BLaER1 treated with 17β-estradiol and CSF1 and Interleukin-3, amounts not matched to agents 10 nM and 100 nM (cell line): Measurements from ENCODE around the gene SLC17A8.
"Not testable (repeated sequence)": the region's sequence is repeated elsewhere in the genome, so short reads cannot be mapped to it uniquely, and the experiment has no call there.

Experiments
- H3K27ac ChIP-seq, 11 experiments: shearing (Covaris generic); formaldehyde crosslinking; 2 replicates each; pipeline ENCODE4 v1.8.1; 2022
- H3K27me3 ChIP-seq, 11 experiments: shearing (Covaris generic); formaldehyde crosslinking; 2 replicates each; pipeline ENCODE4 v1.8.1; 2022
- H3K36me3 ChIP-seq, 11 experiments: shearing (Covaris generic); formaldehyde crosslinking; 2 replicates each; pipeline ENCODE4 v1.8.1; 2022
- H3K4me1 ChIP-seq, 10 experiments: shearing (Covaris generic); formaldehyde crosslinking; 2 replicates each; pipeline ENCODE4 v1.8.1; 2022
- H3K4me2 ChIP-seq, 11 experiments: shearing (Covaris generic); formaldehyde crosslinking; 2 replicates each; pipeline ENCODE4 v1.8.1; 2022
- H3K4me3 ChIP-seq, 10 experiments: shearing (Covaris generic); formaldehyde crosslinking; 2 replicates each; pipeline ENCODE4 v1.8.1; 2022
- H3K9ac ChIP-seq, 11 experiments: shearing (Covaris generic); formaldehyde crosslinking; 2 replicates each; pipeline ENCODE4 v1.8.1; 2022
- H3K9me3 ChIP-seq, 11 experiments: shearing (Covaris generic); formaldehyde crosslinking; replicated peaks in 1 of 11; 2 replicates each; pipeline ENCODE4 v1.8.1; 2022
- H4K20me1 ChIP-seq, 11 experiments: shearing (Covaris generic); formaldehyde crosslinking; 2 replicates each; pipeline ENCODE4 v1.8.1; 2022
- Cebpa-rat ChIP-seq, 11 experiments: shearing (Covaris generic); IDR thresholded peaks; 2 replicates each; pipeline ENCODE4 v1.8.1; 2022

SLC17A8 gene

DNA sequence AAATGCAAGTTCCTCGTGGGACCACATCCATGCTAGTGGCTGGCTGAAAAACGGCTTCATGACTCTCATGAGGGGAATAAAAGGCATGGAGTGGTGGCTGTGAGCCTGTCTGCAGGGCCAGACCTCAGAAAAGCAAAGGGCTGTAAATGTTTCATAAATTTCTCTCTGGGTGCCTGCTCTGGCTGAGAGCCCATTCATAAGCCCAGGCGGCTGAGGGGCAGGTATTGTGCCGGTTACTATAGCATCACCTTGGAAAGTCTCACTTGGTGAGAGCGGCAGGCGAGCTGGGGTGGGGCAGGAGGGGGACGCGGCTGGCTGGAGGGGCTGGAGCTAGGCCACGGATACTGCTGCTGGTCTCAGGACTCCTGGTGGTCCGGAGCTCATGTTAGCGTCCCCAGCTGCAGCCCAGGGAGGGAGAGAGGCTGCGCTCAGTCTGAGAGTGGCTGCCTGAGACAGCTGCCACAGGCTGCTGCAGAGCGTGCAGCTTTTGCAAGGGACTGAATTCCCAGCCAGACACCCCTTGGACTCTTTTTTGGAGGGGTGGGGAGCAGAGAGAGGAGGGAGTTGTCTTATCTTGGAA lies at the start of gene SLC17A8:
TSS of gene SLC17A8 (plus strand) at position 431 of the 580 bp plus-strand sequence. CDS start 318 bp downstream, outside the sequence.
- Histone ChIP-seq H4K20me1 (no peaks in the 10 kb centered on the region), H3K36me3 (no peaks in the 10 kb centered on the region), H3K4me2 (no peak within 1 kb of the TSS), H3K4me1 (no peaks in the 10 kb centered on the region), H3K9ac (no peak within 1 kb of the TSS), H3K4me3 (no peak within 1 kb of the TSS), H3K27me3 (no peaks in the 10 kb centered on the region), H3K9me3 (no peaks in the 10 kb centered on the region), H3K27ac (no peak within 1 kb of the TSS)
- no peak for TF ChIP-seq Cebpa-rat (IDR thresholded peaks at IDR 0.05)

DNA sequence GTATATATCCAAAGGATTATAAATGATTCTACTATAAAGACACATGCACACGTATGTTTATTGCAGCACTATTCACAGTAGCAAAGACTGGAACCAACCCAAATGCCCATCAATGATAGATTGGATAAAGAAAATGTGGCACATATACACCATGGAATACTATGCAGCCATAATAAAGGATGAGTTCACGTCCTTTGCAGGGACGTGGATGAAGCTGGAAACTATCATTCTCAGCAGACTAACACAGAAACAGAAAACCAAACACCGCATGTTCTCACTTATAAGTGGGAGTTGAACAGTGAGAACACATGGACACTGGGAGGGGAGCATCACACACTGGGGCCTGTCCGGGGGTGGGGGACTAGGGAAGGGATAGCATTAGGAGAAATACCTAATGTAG lies 48.7 kb upstream of the SLC17A8 start:
- H3K27me3 ChIP-seq, H3K4me3 ChIP-seq: not testable (repeated sequence)
- peaks cover 55 to 96% (median 78%) of the 10 kb centered on the region in 11 experiments for H3K36me3 ChIP-seq

DNA sequence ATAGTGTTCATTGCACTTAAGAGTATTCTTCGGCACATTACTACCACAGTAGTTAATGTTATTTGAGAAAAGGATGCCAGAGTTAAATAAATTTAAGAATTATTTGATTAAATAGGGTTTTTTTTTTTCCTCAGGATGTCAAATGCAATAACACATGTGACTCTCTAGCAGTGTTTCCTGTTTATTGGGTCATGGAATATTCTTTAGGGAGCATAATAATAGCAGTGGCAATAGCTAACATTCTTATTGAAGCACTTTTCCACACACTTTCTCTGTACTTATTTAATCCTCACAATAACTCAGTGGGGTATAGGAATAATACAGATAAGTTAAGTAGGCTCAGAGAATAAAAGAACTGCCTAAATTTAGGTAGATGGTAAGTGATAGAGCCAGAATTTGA lies 45.6 kb upstream of the SLC17A8 start:
- Histone ChIP-seq H3K36me3 (peaks cover 58 to 96% (median 78%) of the 10 kb centered on the region in 11 experiments), H3K9me3 (peaks cover 9 to 17% (median 13%) of the 10 kb centered on the region in 11 experiments), H3K4me1 (no peaks in the 10 kb centered on the region), H3K4me3 (no peak overlapping the region), H4K20me1 (peaks cover 0 to 16% (median 0%) of the 10 kb centered on the region in 11 experiments; a peak in 3 of 22 replicates), H3K4me2 (no peak overlapping the region), H3K27me3 (no peaks in the 10 kb centered on the region), H3K27ac (no peak overlapping the region), H3K9ac (no peak overlapping the region)
- TF ChIP-seq Cebpa-rat (IDR thresholded peaks at IDR 0.05): no peak

More for the DNA sequence above, 48.7 kb upstream of the SLC17A8 start:
- H3K4me1 ChIP-seq, H3K4me2 ChIP-seq, H3K27ac ChIP-seq, H3K9ac ChIP-seq: not testable (repeated sequence)
- Histone ChIP-seq H3K9me3 (peaks cover 41 to 49% (median 45%) of the 10 kb centered on the region in 11 experiments), H4K20me1 (peaks cover 0 to 16% (median 0%) of the 10 kb centered on the region in 11 experiments; a peak in 3 of 22 replicates)

DNA sequence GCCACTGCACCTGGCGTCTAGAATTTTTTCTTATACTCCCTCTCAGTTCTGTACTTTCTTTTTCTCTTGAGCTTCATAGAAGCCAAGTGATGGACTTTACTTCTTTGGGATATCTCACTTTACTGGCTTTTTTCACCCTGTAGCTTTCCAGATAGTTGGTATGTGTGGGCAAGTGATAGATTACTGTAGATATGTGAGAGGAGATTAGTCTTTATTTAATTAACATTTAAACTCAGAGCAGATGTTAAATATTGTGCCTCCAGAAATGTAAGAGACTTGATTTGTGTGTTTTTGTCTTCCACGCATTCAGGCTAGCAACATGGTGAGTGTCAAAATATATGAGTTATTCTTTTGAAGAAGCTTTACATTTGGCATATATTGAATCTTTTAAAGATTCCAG lies 39.5 kb upstream of the SLC17A8 start:
- Histone ChIP-seq H3K27ac (no peak overlapping the region), H3K4me3 (no peak overlapping the region), H3K4me1 (peaks cover 0 to 17% (median 12%) of the 10 kb centered on the region in 10 experiments; a peak in 13 of 20 replicates), H3K27me3 (no peaks in the 10 kb centered on the region), H3K9ac (no peak overlapping the region), H3K4me2 (no peak overlapping the region), H4K20me1 (0 out of 22 replicates have a peak, but pooled peaks cover 0 to 6% (median 0%) of the 10 kb centered on the region in 11 experiments), H3K36me3 (peaks cover 77 to 100% (median 91%) of the 10 kb centered on the region in 11 experiments), H3K9me3 (peaks cover 0 to 3% (median 0%) of the 10 kb centered on the region in 11 experiments; a peak in 2 of 22 replicates)
- TF ChIP-seq Cebpa-rat (IDR thresholded peaks at IDR 0.05): no peak

DNA sequence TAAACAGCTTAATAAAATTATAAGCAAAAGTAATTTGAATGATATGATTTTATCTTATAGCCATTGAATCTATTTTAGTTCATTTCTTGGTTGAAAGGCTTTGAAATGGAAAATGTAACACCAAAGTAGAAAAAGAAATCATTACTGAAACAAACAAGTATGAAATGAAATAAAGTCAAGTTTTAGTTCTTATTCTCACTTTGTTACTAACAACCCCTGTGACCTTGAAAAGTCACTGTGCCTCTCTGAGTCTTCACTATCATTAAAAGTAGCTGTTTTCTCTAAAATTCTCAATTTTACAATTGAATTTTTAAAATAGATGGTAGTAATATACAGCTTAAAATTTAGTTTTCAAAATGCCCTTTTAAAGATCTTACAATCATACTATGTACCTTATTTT lies 32.4 kb upstream of the SLC17A8 start:
- peaks cover 49 to 92% (median 80%) of the 10 kb centered on the region in 11 experiments for H3K36me3 ChIP-seq
- no peak for TF ChIP-seq Cebpa-rat (IDR thresholded peaks at IDR 0.05)
- H4K20me1 ChIP-seq: 0 out of 22 replicates have a peak, but pooled peaks cover 0 to 2% (median 0%) of the 10 kb centered on the region in 11 experiments
- H3K27ac ChIP-seq: no peak overlapping the region
- no peaks in the 10 kb centered on the region for H3K27me3 ChIP-seq
- H3K4me2 ChIP-seq: no peak overlapping the region
- H3K4me3 ChIP-seq: no peak overlapping the region
- H3K9me3 ChIP-seq: peaks cover 0 to 3% (median 0%) of the 10 kb centered on the region in 11 experiments; a peak in 2 of 22 replicates
- H3K9ac ChIP-seq: no peak overlapping the region
- H3K4me1 ChIP-seq: peaks cover 0 to 12% (median 8%) of the 10 kb centered on the region in 10 experiments; a peak in 13 of 20 replicates

DNA sequence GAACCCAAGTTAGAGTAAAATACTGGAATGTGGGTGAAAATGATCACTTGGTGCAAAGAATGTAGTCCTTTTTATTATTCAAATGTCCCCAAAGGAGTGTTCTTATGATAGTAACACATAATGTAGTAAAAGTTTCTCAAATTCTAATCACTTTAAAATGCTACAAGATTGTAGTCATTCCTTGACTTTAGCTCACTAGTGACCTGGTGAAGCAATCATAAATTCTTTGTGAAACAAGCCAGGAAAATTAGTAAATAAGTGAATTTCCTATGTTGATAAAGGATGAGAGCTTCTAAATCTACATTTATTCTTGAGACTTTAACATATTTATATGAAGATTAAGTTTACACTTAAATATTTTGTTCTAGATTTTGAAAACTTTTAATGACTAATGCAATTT lies 30.7 kb upstream of the SLC17A8 start:
- no peaks in the 10 kb centered on the region for H4K20me1 ChIP-seq
- H3K9me3 ChIP-seq: no peaks in the 10 kb centered on the region; a peak in 2 of 22 replicates
- no peak overlapping the region for H3K27ac ChIP-seq
- H3K4me3 ChIP-seq: no peak overlapping the region
- H3K4me2 ChIP-seq: no peak overlapping the region
- no peak overlapping the region for H3K9ac ChIP-seq
- H3K36me3 ChIP-seq: peaks cover 52 to 97% (median 81%) of the 10 kb centered on the region in 11 experiments
- no peaks in the 10 kb centered on the region for H3K4me1 ChIP-seq
- no peaks in the 10 kb centered on the region for H3K27me3 ChIP-seq
- TF ChIP-seq Cebpa-rat (IDR thresholded peaks at IDR 0.05): no peak

DNA sequence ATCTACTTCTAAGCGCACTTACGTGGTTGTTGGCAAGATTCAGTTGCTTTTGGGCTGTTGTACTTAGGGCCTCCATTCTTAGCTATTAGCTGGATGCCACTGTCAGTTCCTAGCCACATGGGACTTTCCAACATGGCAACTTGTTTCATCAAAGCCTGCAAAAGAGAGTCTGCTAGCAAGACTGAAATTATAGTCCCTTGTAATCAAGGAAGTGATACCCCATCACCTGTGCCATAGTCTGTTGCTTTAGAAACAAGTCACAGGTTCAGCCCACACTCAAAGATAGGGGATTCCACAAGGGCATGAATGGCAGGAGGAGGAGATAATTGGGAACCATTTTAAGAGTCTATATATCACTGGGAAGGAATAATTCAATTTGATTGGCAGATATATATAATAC lies 27.1 kb upstream of the SLC17A8 start:
- H3K27ac ChIP-seq: no peak overlapping the region
- no peaks in the 10 kb centered on the region for H3K9me3 ChIP-seq
- no peaks in the 10 kb centered on the region for H3K4me1 ChIP-seq
- H3K27me3 ChIP-seq: no peaks in the 10 kb centered on the region
- peaks cover 70 to 98% (median 91%) of the 10 kb centered on the region in 11 experiments for H3K36me3 ChIP-seq
- no peak overlapping the region for H3K4me3 ChIP-seq
- no peak overlapping the region for H3K4me2 ChIP-seq
- TF ChIP-seq Cebpa-rat (IDR thresholded peaks at IDR 0.05): no peak
- no peak overlapping the region for H3K9ac ChIP-seq
- peaks cover 0 to 8% (median 0%) of the 10 kb centered on the region in 11 experiments; a peak in 1 of 22 replicates for H4K20me1 ChIP-seq

DNA sequence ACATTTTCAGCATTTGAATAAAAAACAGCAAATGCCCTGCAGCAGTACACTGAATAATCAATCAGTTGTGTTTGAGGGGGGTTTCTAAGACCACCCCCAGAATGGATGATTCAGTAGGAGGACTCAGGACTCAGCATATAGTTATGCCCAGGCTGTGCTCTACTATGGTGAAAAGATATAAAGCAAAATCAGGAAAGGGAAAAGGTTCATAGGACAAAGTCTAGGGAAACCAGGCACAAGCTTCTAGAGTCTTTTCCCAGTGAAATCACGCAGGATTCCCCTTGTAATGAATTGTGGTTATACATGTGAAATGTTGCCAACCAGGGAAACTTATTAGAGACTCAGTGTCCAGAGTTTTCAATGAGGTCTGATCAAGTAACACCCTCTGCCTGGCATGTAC lies 25.0 kb upstream of the SLC17A8 start:
- no peak overlapping the region for H3K4me2 ChIP-seq
- no peak overlapping the region for H3K4me3 ChIP-seq
- H3K4me1 ChIP-seq: no peaks in the 10 kb centered on the region
- no peaks in the 10 kb centered on the region for H3K27me3 ChIP-seq
- no peaks in the 10 kb centered on the region for H3K9me3 ChIP-seq
- peaks cover 0 to 8% (median 0%) of the 10 kb centered on the region in 11 experiments; a peak in 1 of 22 replicates for H4K20me1 ChIP-seq
- peaks cover 83 to 100% (median 98%) of the 10 kb centered on the region in 11 experiments for H3K36me3 ChIP-seq
- TF ChIP-seq Cebpa-rat (IDR thresholded peaks at IDR 0.05): no peak
- no peak overlapping the region for H3K27ac ChIP-seq
- H3K9ac ChIP-seq: no peak overlapping the region

DNA sequence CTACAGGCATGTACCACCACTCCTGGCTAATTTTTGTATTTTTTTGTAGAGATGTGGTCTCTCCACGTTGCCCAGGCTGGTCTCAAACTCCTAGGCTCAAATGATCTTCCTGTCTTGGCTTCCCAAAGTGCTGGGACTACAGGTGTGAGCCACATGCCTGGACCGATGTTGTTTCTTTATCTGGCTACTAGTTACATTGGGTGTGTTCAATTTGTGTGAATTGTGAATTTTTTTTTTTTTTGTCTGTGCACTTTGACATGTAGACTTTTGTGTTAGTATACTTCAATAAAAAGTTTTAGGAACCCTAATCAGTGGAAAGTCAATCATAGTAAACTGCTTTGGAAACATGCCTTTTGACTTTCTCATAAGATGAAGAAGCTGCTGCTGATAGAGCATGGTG lies 24.0 kb upstream of the SLC17A8 start:
- no peak for TF ChIP-seq Cebpa-rat (IDR thresholded peaks at IDR 0.05)
- H3K36me3 ChIP-seq: peaks cover 84 to 100% (median 98%) of the 10 kb centered on the region in 11 experiments

More for the DNA sequence above, 24.0 kb upstream of the SLC17A8 start:
- H3K4me3 ChIP-seq: no peak overlapping the region
- H3K9ac ChIP-seq: no peak overlapping the region
- no peaks in the 10 kb centered on the region for H3K9me3 ChIP-seq
- no peaks in the 10 kb centered on the region for H3K4me1 ChIP-seq
- H3K4me2 ChIP-seq: no peak overlapping the region
- H4K20me1 ChIP-seq: peaks cover 0 to 8% (median 0%) of the 10 kb centered on the region in 11 experiments; a peak in 1 of 22 replicates
- no peaks in the 10 kb centered on the region for H3K27me3 ChIP-seq
- H3K27ac ChIP-seq: no peak overlapping the region
